SKM-1 (cell line): Measurements from ENCODE around the gene SMURF1.
"Not testable (repeated sequence)": the region's sequence is repeated elsewhere in the genome, so short reads cannot be mapped to it uniquely, and the experiment has no call there.

ENCODE experiments used
- DNase-seq: peaks from one replicate; lab custom pipeline; 2025; ENCODE audit not compliant: unreplicated experiment; lab: John Stamatoyannopoulos, UW

Gene SMURF1

GRCh38 chr7:99143853-99144672 lies at the start of gene SMURF1:
Gene SMURF1, minus strand, starts transcription at chr7:99144108. Its CDS starts 328 bp downstream, at chr7:99143780.
- DNase-seq = peak; percentile 54

- no peak for DNase-seq
These were observed 48.1 kb upstream of the SMURF1 start for GRCh38 chr7:99191869-99192596.

- no peak for DNase-seq
These were observed 46.6 kb upstream of the SMURF1 start for GRCh38 chr7:99190359-99191009.

DNA sequence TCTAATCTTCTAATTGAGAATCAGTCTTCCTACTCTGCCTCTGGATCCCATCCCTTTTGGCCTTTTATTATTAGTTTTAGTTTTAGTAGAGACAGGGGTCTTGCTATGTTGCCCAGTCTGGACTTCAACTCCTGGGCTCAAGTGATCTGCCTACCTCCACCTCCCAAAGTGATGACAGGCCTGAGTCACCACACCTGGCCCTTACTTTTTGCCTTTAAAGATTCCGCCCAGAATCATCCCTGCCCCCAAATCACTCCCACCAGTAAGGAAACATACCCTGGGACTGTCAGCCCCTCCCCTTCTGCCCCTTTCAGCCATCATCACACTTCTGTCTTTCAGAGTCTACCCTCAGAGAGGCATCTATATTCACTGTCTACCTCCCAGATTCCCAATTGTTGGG lies 45.3 kb upstream of the SMURF1 start:
- no peak for DNase-seq

DNA sequence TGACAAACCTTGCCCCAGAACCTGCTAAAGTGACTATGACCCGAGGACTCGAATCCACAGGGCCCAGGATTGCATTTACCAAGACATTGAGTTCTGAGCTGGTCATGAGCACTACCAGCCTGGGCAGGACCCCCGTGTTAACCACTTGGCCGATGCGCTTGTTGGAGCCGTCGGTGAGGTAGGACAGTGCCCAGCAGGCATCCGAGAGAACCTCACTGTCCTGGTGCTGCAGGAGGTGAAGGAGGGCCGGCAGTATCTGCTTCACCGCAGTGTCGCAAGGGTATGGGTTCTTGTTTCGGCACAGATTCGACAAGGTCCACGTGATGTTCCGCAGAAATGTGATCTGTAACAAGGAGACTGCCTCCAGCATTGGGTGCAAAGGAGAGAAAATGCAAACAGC lies 44.3 kb upstream of the SMURF1 start:
- no peak for DNase-seq

- no peak for DNase-seq
These were observed 40.8 kb upstream of the SMURF1 start for GRCh38 chr7:99184532-99185218.

DNA sequence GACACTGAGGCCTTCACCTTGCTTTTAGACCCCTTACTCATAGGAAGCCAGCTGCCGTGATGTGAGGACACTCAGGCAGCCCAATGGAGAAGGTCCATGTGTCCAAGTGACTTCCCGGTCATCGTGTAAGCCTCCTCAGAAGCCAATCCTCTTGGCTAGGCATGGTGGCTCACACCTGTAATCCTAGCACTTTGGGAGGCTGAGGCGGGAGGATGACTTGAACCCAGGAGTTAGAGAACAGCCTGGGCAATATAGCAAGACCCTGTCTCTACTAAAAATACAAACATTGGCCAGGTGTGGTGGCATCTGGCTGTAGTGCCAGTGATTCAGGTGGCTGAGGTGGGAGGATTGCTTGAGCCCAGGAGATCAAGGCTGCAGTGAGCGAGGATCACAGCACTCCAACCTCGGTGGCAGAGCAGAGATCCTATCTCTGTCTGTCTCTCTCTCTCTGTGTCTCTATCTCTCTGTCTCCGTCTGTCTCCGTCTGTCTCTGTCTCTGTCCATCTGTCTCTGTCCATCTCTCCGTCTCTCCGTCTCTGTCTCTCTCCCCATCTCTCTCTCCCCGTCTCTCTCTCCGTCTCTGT lies 36.3 kb upstream of the SMURF1 start:
- DNase-seq = no peak

DNA sequence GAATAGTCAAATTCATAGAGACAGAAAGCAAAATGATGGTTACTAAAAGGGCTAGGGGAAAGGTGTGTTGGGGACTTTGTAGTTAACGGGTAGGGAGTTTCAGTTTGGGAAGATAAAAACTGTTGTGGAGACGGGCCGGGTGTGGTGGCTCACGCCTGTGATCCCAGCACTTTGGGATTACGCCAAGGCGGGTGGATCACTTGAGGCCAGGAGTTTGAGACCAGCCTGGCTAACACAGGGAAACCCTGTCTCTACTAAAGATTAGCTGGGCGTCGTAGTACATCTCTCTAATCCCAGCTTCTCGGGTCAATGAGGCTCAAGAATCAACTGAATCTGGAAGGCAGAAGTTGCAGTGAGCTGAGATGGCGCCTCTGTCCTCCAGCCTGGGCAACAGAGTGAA lies 33.3 kb upstream of the SMURF1 start:
- DNase-seq = no peak

DNA sequence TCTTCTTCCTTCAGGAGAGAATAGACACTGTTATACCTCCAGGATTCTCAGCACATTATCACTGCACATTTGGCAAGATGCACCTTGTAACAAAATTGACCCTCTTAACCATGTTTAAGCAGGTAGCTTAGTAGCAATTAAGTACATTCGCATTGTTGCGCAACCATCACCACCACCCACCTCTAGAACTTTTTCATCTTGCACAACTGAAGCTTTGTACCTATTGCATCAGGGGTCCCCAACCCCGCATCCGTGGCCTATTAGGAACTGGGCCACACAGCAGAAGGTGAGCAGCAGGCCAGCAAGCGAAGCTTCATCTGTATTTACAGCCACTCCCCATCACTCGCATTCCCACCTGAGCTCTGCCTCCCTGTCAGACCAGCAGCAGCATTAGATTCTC lies 29.9 kb upstream of the SMURF1 start:
- no peak for DNase-seq

GRCh38 chr7:99171731-99172130 lies 27.8 kb upstream of the SMURF1 start:
- DNase-seq = no peak

GRCh38 chr7:99170730-99171074 lies 26.8 kb upstream of the SMURF1 start:
- DNase-seq = no peak

- no peak for DNase-seq
These were observed 26.3 kb upstream of the SMURF1 start for GRCh38 chr7:99170065-99170729.

- no peak for DNase-seq
These were observed 23.2 kb upstream of the SMURF1 start for GRCh38 chr7:99167072-99167471.

DNA sequence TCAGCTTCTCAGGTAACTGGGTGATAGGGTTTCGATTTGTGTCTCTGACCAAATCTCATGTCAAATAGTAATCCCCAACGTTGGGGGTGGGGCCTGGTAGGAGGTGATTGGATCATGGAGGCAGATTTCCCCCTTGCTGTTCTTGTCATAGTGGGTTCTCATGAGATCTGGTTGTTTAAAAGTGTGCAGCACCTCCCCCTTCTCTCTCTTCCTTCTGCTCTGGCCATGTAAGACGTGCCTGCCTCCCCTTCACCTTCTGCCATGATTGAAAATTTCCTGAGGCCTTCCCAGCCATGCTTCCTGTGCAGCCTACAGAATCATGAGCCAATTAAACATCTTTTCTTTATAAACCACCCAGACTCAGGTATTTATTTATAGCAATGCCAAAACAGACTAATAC lies 21.9 kb upstream of the SMURF1 start:
- no peak for DNase-seq

- not testable (repeated sequence) for DNase-seq
These were observed 19.8 kb upstream of the SMURF1 start for GRCh38 chr7:99163669-99164068.

- no peak for DNase-seq
These were observed 12.7 kb upstream of the SMURF1 start for GRCh38 chr7:99156649-99157048.

- no peak for DNase-seq
These were observed 11.3 kb upstream of the SMURF1 start for GRCh38 chr7:99155211-99155610.

DNA sequence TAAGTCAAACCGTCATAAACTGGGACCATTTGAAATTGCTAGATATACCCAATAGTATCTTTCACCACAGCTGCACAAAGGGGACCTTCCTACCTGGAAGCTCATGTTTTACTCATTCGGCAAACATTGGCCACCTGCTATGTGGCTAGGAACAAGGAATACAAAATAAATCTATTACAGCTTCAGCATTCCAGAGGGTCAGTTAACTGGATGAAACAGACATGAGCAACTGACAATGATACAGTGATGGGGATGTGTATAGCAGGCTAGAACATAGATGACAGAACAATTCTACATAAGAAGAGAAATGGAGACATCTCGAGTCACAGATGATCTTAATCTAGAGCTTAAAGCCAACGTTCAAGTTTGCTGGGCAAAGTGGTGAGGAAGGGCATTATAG lies 3.1 kb upstream of the SMURF1 start:
- DNase-seq = no peak

DNA sequence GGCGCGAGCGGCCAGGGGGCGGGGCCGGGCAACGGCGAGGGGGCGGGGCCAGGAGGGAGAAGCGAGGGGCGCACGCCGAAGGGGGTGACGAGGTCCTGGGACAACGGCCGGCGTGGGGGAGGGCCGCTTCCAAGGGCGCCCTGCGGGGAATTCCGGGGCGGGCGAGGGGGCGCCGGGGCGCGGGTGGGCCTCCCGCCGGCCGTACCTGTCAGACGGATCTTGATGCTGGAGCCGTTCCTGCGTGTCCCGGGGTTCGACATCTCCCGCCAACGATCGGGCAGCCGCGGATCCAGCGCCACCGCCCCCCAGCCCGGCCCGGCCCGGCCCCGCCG lies 421 bp downstream of the SMURF1 start:
- no peak for DNase-seq

DNA sequence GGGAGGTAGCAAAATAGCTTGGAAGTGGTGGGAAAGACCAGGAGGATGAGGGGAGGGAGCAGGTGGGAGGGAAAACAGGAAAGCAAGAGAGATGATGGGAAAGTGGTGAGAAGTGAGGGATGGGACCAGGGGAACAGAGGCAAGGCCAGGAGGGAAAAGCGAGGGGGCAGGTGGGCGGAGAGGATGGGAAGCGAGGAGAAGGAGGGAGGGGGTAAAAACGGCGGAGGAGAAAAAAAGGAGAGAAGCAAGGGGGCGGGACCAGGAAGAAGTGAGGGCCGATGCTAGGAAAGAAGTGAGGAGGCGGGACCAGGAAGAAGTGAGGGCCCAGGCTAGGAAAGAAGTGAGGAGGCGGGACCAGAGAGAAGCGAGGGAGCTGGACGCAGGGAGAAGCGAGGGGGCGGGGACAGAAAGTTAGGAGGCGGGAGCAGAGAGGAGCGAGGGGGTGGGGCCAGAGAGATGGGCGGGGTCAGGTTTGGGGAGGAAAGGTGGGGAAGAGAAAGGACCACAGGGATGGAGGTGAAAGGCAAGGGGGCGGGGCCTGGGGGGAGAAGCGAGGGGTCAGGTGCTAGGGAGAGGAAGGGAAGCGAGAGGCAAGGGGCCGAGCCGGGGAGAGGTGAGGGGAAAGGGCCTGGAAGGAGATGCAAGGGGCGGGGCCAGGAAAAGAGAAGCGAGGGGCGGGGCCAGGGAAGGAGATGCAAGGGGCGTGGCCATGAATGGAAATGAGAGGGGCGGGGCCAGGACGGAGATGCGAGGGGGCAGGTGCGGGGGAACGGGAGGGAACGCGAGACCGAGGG lies 984 bp downstream of the SMURF1 start:
- DNase-seq = peak; percentile 86
